ENCODE measurements around the gene SLC7A14.

DNA sequence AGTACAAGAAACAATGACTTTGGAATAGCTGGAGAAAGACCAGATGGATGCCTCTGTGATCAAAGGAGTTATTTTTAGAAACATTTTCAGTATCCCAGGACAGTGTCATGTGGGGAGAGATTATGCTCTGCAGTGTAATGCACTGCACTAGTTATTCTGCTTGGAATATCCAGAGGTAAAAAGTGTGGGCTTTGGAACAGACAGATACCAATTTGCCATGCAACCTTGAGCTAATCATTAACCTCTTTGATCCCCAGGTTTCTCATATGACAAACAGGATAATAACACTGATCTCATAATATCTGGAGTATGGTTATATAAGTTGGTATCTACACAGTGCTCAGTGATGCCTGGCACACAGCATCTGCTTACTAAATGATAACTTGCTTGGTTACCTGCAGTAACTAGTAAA is 12.2 kb upstream of the SLC7A14 start:
- no peak for TF ChIP-seq CTCF (IDR thresholded peaks at IDR 0.05; ENCODE audit: insufficient read depth, low read length, poor library complexity, severe bottlenecking)
- no peak for TF ChIP-seq EZH2phosphoT487 (conservative IDR thresholded peaks at IDR 0.05; ENCODE audit: low read length)
